ENCODE measurements around the gene CADM3. TPM values are rescaled to one million over a fixed set of nuclear protein-coding genes. Genes with fewer than 3 reads are reported as not detected.

Gene CADM3
- total and polyA plus RNA-seq, 2 of the 8 experiments (the other 6 are each of a cell fraction or from before 2014, with no cell fraction given), result 8.3 to 8.5 TPM

GRCh38 chr1:159171688-159172501 is 480 bp downstream of the CADM3 start:
- Histone ChIP-seq H4K91ac (replicated peaks; ENCODE audit: insufficient read length, low read length) (no peak overlapping the region), H3K4me2 (ENCODE audit: insufficient read depth in 1 of 2, low read depth in 2 of 2, low read length in 2 of 2) (peak overlapping the region; percentile 100), H4K8ac (ENCODE audit: extremely low read depth, insufficient read depth, low read length) (0 out of 2 replicates have a peak overlapping the region, but pooled peaks have one; percentile 30), H3K14ac (ENCODE audit: insufficient read length) (no peak overlapping the region), H3K79me2 (ENCODE audit: control insufficient read depth in 1 of 2, insufficient read depth in 2 of 2, low read length in 2 of 2) (peaks cover 0 to 3% of the 10 kb centered on the region in 2 experiments; a peak in 1 of 4 replicates), H3K4me3 (ENCODE audit: extremely low read depth in 1 of 4, insufficient read depth in 2 of 4, low read depth in 3 of 4, low read length in 4 of 4) (peak overlapping the region; percentile 87 to 99 (median 96)), H3K4me1 (replicated peaks in 1 of 4; ENCODE audit: control insufficient read depth in 3 of 4, insufficient read depth in 4 of 4, low read length in 3 of 4) (peaks cover 0 to 11% (median 3%) of the 10 kb centered on the region in 4 experiments; a peak in 6 of 7 replicates), H3K79me1 (ENCODE audit: low read depth, low read length) (no peaks in the 10 kb centered on the region; the same call in 1 of the 2 replicates), H2BK15ac (ENCODE audit: low read length) (0 out of 2 replicates have a peak overlapping the region, but pooled peaks have one; percentile 48), H2AFZ (ENCODE audit: low read length) (no peak overlapping the region), H3K23me2 (ENCODE audit: low read depth, low read length) (peaks cover 15% of the 10 kb centered on the region), H4K20me1 (replicated peaks in 1 of 2; ENCODE audit: control insufficient read depth in 1 of 2, insufficient read depth in 2 of 2, low read length in 2 of 2) (peaks cover 0 to 12% of the 10 kb centered on the region in 2 experiments), H3K4ac (replicated peaks; ENCODE audit: insufficient read length, low read depth, low read length) (no peak overlapping the region), H3K36me3 (ENCODE audit: control insufficient read depth in 2 of 4, insufficient read depth in 4 of 4, low read length in 3 of 4) (no peaks in the 10 kb centered on the region), H4K5ac (ENCODE audit: insufficient read length, low read depth, low read length) (no peak overlapping the region), H2BK20ac (ENCODE audit: low read length) (no peak overlapping the region), H2BK12ac (ENCODE audit: low read depth, low read length) (0 out of 2 replicates have a peak overlapping the region, but pooled peaks have one; percentile 54), H2BK120ac (replicated peaks; ENCODE audit: low read depth, low read length) (no peak overlapping the region), H3K18ac (ENCODE audit: extremely low read depth, low read length) (no peak overlapping the region; the same call in 1 of the 2 replicates), H3K27me3 (replicated peaks in 1 of 4; ENCODE audit: control insufficient read depth in 3 of 4, extremely low read depth in 1 of 4, insufficient read depth in 3 of 4, low read length in 3 of 4) (peaks cover 0 to 3% (median 0%) of the 10 kb centered on the region in 4 experiments; a peak in 2 of 7 replicates), H2AK5ac (ENCODE audit: low read depth, low read length) (no peak overlapping the region), H2BK5ac (ENCODE audit: low read depth, low read length) (no peak overlapping the region), H3K9me3 (ENCODE audit: insufficient read depth in 2 of 2, low read depth in 1 of 2, low read length in 1 of 2) (no peaks in the 10 kb centered on the region), H3K23ac (ENCODE audit: insufficient read length) (no peak overlapping the region), H3K9ac (replicated peaks in 1 of 4; ENCODE audit: extremely low read depth in 1 of 4, low read depth in 3 of 4, low read length in 3 of 4) (peak overlapping the region in 2 of 4 experiments; percentile 46 to 76; a peak in 4 of 7 replicates), H3K56ac (replicated peaks; ENCODE audit: insufficient read length, low read depth, low read length) (no peak overlapping the region), H3K27ac (ENCODE audit: low read depth, low read length) (no peak overlapping the region)
- DNase-seq (ENCODE audit: low read depth in 1 of 2, low spot score in 2 of 2) (peak in 1 of 2 experiments; percentile 80), FAIRE-seq (no peak)
- ChIA-PET POLR2A (ENCODE audit: partially characterized antibody) (interaction anchor here (0.8 to 1.6 kb wide), 5 partner anchors 15 to 34 kb away, joined by 3 to 4 read pairs (median 3); no protein-coding TSS in a partner anchor), CTCF (ENCODE audit: partially characterized antibody) (interaction anchor here (0.7 to 12.4 kb wide), 8 partner anchors 11 to 40 kb away, joined by 3 to 367 read pairs (median 7); partner anchors contain the start of gene ACKR1)
- 1% methylated on average over 29 of the region's 49 CpGs; no CpG with 5 or more reads in 1 of the 2 experiments for WGBS, 2 experiments (ENCODE audit: extremely low coverage in 1 of 2, insufficient coverage in 1 of 2, insufficient read length in 1 of 2, insufficient replicate concordance in 2 of 2, low coverage in 1 of 2, low lambda C conversion rate in 2 of 2, missing lambda C conversion rate in 1 of 2)
- peak; percentile 16 for TF ChIP-seq ASH2L (IDR thresholded peaks at IDR 0.05; ENCODE audit: low read length)
- no peak for TF ChIP-seq NANOG (IDR thresholded peaks at IDR 0.05; ENCODE audit: insufficient read depth, low read depth, low read length, poor library complexity, severe bottlenecking)
- no peak for TF ChIP-seq RFX5 (IDR thresholded peaks at IDR 0.05; ENCODE audit: borderline replicate concordance, low read depth, low read length)
- TF ChIP-seq KDM4A (IDR thresholded peaks at IDR 0.05; ENCODE audit: low read depth, low read length, severe bottlenecking), result peak; percentile 43
- peak; percentile 90 for TF ChIP-seq SAP30 (IDR thresholded peaks at IDR 0.05; ENCODE audit: insufficient read depth, insufficient replicate concordance, low read length)
- TF ChIP-seq CTBP2 (IDR thresholded peaks at IDR 0.05; ENCODE audit: borderline replicate concordance, insufficient read depth, insufficient read length, low read length), result peak; percentile 28
- 0 out of 4 replicates have a peak, but pooled peaks of 1 of the 2 experiments have one; percentile 19 for TF ChIP-seq HDAC2 (IDR thresholded peaks at IDR 0.05; ENCODE audit: borderline replicate concordance in 1 of 2, low read depth in 2 of 2, low read length in 2 of 2)
- TF ChIP-seq TAF7 (optimal IDR thresholded peaks at IDR 0.05; ENCODE audit: borderline replicate concordance, low read depth, low read length), result no peak
- TF ChIP-seq BCL11A (IDR thresholded peaks at IDR 0.05; ENCODE audit: low read depth in 2 of 2, low read length in 2 of 2), result no peak

All from H1 (cell line).